Skeletal muscle tissue (tissue), 4 donors: ENCODE measurements around the gene PKNOX1. TPM values are rescaled to one million over a fixed set of nuclear protein-coding genes. Genes with fewer than 3 reads are reported as not detected.
"Not testable (repeated sequence)": the region's sequence is repeated elsewhere in the genome, so short reads cannot be mapped to it uniquely, and the experiment has no call there.

Experiments used
- H3K27ac ChIP-seq: one replicate; pipeline ENCODE4 v1.7.0; 2013; ENCODE audit warnings: mild to moderate bottlenecking, low read depth, low read length, inconsistent platforms
- H3K27me3 ChIP-seq, 3 donors: one replicate each; pipeline ENCODE4 v1.7.0; 2013; ENCODE audit warnings: low read length in 3 of 3; ENCODE audit not compliant: control insufficient read depth in 3 of 3, insufficient read depth in 3 of 3
- H3K36me3 ChIP-seq, 3 donors: one replicate each; pipeline ENCODE4 v1.7.0; 2013; ENCODE audit warnings: low read length in 3 of 3; ENCODE audit not compliant: control insufficient read depth in 3 of 3, insufficient read depth in 3 of 3
- H3K4me1 ChIP-seq, 3 donors: one replicate each; pipeline ENCODE4 v1.7.0; 2013; ENCODE audit warnings: low read length in 3 of 3, mild to moderate bottlenecking in 3 of 3; ENCODE audit not compliant: control insufficient read depth in 3 of 3, insufficient read depth in 3 of 3
- H3K4me3 ChIP-seq, 3 donors: one replicate each; pipeline ENCODE4 v1.7.0; 2013; ENCODE audit warnings: low read length in 3 of 3
- H3K9ac ChIP-seq, 3 donors: one replicate each; pipeline ENCODE4 v1.7.0; 2013; ENCODE audit warnings: low read length in 3 of 3, mild to moderate bottlenecking in 3 of 3, moderate library complexity in 2 of 3, low read depth in 1 of 3
- H3K9me3 ChIP-seq, 3 donors: one replicate each; pipeline ENCODE4 v1.7.0; 2013; ENCODE audit warnings: low read length in 3 of 3; ENCODE audit not compliant: control insufficient read depth in 3 of 3
- total RNA-seq: library from RNA; depleted of rRNA; stranded (reverse); fragments of >200 nt; gene quantifications from one replicate; pipeline ENCODE4 v1.2.3, GENCODE V29; 2014
- donor health status: Osteomylitis.

PKNOX1 gene
- total RNA-seq, 1 donor from 2014 or later: 8.9 TPM

GRCh38 chr21:42986125-42986783 lies 11.9 kb downstream of the PKNOX1 start:
- Histone ChIP-seq H3K9me3 (no peaks in the 10 kb centered on the region), H3K27ac (no peak overlapping the region), H3K36me3 (no peaks in the 10 kb centered on the region), H3K4me1 (peaks cover 3 to 17% (median 12%) of the 10 kb centered on the region in 3 donors), H3K4me3 (no peak overlapping the region), H3K27me3 (no peaks in the 10 kb centered on the region), H3K9ac (no peak overlapping the region)

- no peaks in the 10 kb centered on the region for H3K36me3 ChIP-seq
- H3K9me3 ChIP-seq: no peaks in the 10 kb centered on the region
- no peak overlapping the region for H3K9ac ChIP-seq
- H3K27ac ChIP-seq: no peak overlapping the region
- H3K27me3 ChIP-seq: no peaks in the 10 kb centered on the region
- H3K4me3 ChIP-seq: no peak overlapping the region
- H3K4me1 ChIP-seq: peaks cover 5 to 20% (median 13%) of the 10 kb centered on the region in 3 donors
These were observed 14.0 kb downstream of the PKNOX1 start for GRCh38 chr21:42988236-42988965.

GRCh38 chr21:42989370-42989769 lies 15.0 kb downstream of the PKNOX1 start:
- not testable (repeated sequence) for H3K4me3 ChIP-seq, H3K9ac ChIP-seq, H3K27ac ChIP-seq, H3K27me3 ChIP-seq, H3K36me3 ChIP-seq, H3K9me3 ChIP-seq
- H3K4me1 ChIP-seq: peaks cover 5 to 20% (median 13%) of the 10 kb centered on the region in 3 donors

GRCh38 chr21:42989816-42990650 lies 15.7 kb downstream of the PKNOX1 start:
- Histone ChIP-seq H3K9me3 (no peaks in the 10 kb centered on the region), H3K9ac (no peak overlapping the region), H3K4me3 (no peak overlapping the region), H3K4me1 (peaks cover 5 to 20% (median 13%) of the 10 kb centered on the region in 3 donors), H3K27ac (no peak overlapping the region), H3K36me3 (no peaks in the 10 kb centered on the region), H3K27me3 (no peaks in the 10 kb centered on the region)

GRCh38 chr21:42991992-42992740 lies 17.8 kb downstream of the PKNOX1 start:
- Histone ChIP-seq H3K36me3 (no peaks in the 10 kb centered on the region), H3K4me1 (peaks cover 2 to 14% (median 8%) of the 10 kb centered on the region in 3 donors), H3K9ac (peak overlapping the region in 1 of 3 donors; percentile 33), H3K9me3 (no peaks in the 10 kb centered on the region), H3K4me3 (no peak overlapping the region), H3K27me3 (no peaks in the 10 kb centered on the region), H3K27ac (no peak overlapping the region)

- H3K27ac ChIP-seq: no peak overlapping the region
- H3K9ac ChIP-seq: no peak overlapping the region
- no peaks in the 10 kb centered on the region for H3K9me3 ChIP-seq
- H3K4me3 ChIP-seq: no peak overlapping the region
- peaks cover 2 to 19% (median 8%) of the 10 kb centered on the region in 3 donors for H3K4me1 ChIP-seq
- H3K27me3 ChIP-seq: no peaks in the 10 kb centered on the region
- H3K36me3 ChIP-seq: no peaks in the 10 kb centered on the region
These were observed 18.8 kb downstream of the PKNOX1 start for GRCh38 chr21:42993051-42993712.

GRCh38 chr21:42997053-42997452 lies 22.7 kb downstream of the PKNOX1 start:
- H3K9ac ChIP-seq: no peak overlapping the region
- no peak overlapping the region for H3K27ac ChIP-seq
- no peaks in the 10 kb centered on the region for H3K27me3 ChIP-seq
- H3K4me3 ChIP-seq: no peak overlapping the region
- no peaks in the 10 kb centered on the region for H3K36me3 ChIP-seq
- H3K4me1 ChIP-seq: peaks cover 8 to 24% (median 16%) of the 10 kb centered on the region in 3 donors
- H3K9me3 ChIP-seq: no peaks in the 10 kb centered on the region

- not testable (repeated sequence) for H3K4me3 ChIP-seq, H3K27ac ChIP-seq, H3K9me3 ChIP-seq, H3K36me3 ChIP-seq, H3K9ac ChIP-seq, H3K27me3 ChIP-seq
- H3K4me1 ChIP-seq: peaks cover 6 to 15% (median 15%) of the 10 kb centered on the region in 3 donors
These were observed 23.6 kb downstream of the PKNOX1 start for GRCh38 chr21:42997983-42998382.

GRCh38 chr21:42999152-42999551 lies 24.8 kb downstream of the PKNOX1 start:
- not testable (repeated sequence) for H3K27me3 ChIP-seq, H3K27ac ChIP-seq
- H3K4me1 ChIP-seq: peaks cover 6 to 15% (median 13%) of the 10 kb centered on the region in 3 donors

More at GRCh38 chr21:42999152-42999551, 24.8 kb downstream of the PKNOX1 start:
- not testable (repeated sequence) for H3K36me3 ChIP-seq, H3K4me3 ChIP-seq, H3K9ac ChIP-seq, H3K9me3 ChIP-seq
